GM23248 (cell line): ENCODE data around the gene C10orf71. TPM values are rescaled to one million over a fixed set of nuclear protein-coding genes. Genes with fewer than 3 reads are reported as not detected.
A peak's percentile ranks its signal among the peaks of the same experiment; 100 is the strongest.

Experiments
- DNase-seq: peaks from one replicate; pipeline ENCODE4 v3.0.0-alpha.2; 2015
- H2AFZ ChIP-seq: fragments of 200-600 bp; sonication (generic); 2 replicates; pipeline ENCODE4 v1.6.1; 2016; ENCODE audit warnings: antibody characterized with exemption
- H3F3A ChIP-seq: fragments of 200-600 bp; sonication (generic); 2 replicates; pipeline ENCODE4 v1.6.1; 2016; ENCODE audit warnings: mild to moderate bottlenecking, antibody characterized with exemption, mixed run types; ENCODE audit not compliant: insufficient read depth
- H3K27ac ChIP-seq: fragments of 200-600 bp; sonication (generic); 2 replicates; pipeline ENCODE4 v1.5.1; 2016; ENCODE audit warnings: mild to moderate bottlenecking
- H3K27me3 ChIP-seq: fragments of 200-600 bp; sonication (generic); replicated peaks from 2 replicates; pipeline ENCODE4 v1.6.1; 2016; ENCODE audit warnings: mild to moderate bottlenecking; ENCODE audit not compliant: insufficient read depth
- H3K36me3 ChIP-seq: fragments of 200-600 bp; sonication (generic); 2 replicates; pipeline ENCODE4 v1.6.1; 2016; ENCODE audit warnings: low read depth, mild to moderate bottlenecking
- H3K4me1 ChIP-seq: fragments of 200-600 bp; sonication (generic); 2 replicates; pipeline ENCODE4 v1.6.1; 2016; ENCODE audit warnings: mild to moderate bottlenecking; ENCODE audit not compliant: insufficient read depth
- H3K4me2 ChIP-seq: fragments of 200-600 bp; sonication (generic); one replicate; pipeline ENCODE4 v1.6.1; 2016; ENCODE audit warnings: mild to moderate bottlenecking; ENCODE audit not compliant: unreplicated experiment
- H3K4me3 ChIP-seq: fragments of 200-600 bp; sonication (generic); 2 replicates; pipeline ENCODE4 v1.5.1; 2016; ENCODE audit warnings: mild to moderate bottlenecking
- H3K79me2 ChIP-seq: fragments of 200-600 bp; sonication (generic); 2 replicates; pipeline ENCODE4 v1.6.1; 2016; ENCODE audit warnings: mild to moderate bottlenecking; ENCODE audit not compliant: insufficient read depth
- H3K9ac ChIP-seq: fragments of 200-600 bp; sonication (generic); 2 replicates; pipeline ENCODE4 v1.6.1; 2016; ENCODE audit warnings: mild to moderate bottlenecking
- H3K9me2 ChIP-seq: fragments of 200-600 bp; sonication (generic); 2 replicates; pipeline ENCODE4 v1.6.1; 2016; ENCODE audit warnings: mixed run types, mild to moderate bottlenecking, moderate library complexity; ENCODE audit not compliant: insufficient read depth
- H3K9me3 ChIP-seq: fragments of 200-600 bp; sonication (generic); one replicate; pipeline ENCODE4 v1.6.1; 2017; ENCODE audit warnings: low read depth
- H4K20me1 ChIP-seq: fragments of 200-600 bp; sonication (generic); 2 replicates; pipeline ENCODE4 v1.6.0; 2016; ENCODE audit not compliant: insufficient read depth
- EZH2 ChIP-seq: fragments of 200-600 bp; sonication (generic); IDR thresholded peaks from 2 replicates; pipeline ENCODE4 v1.6.1; 2018; ENCODE audit warnings: antibody characterized with exemption, mild to moderate bottlenecking; ENCODE audit not compliant: insufficient read depth, poor library complexity, severe bottlenecking
- EZH2phosphoT487 ChIP-seq: fragments of 200-600 bp; sonication (generic); IDR thresholded peaks from 2 replicates; pipeline ENCODE4 v1.6.1; 2018; ENCODE audit warnings: antibody characterized with exemption, moderate library complexity, mild to moderate bottlenecking, low read depth; ENCODE audit not compliant: insufficient read depth
- WGBS, 2 experiments: methylation state at CpG; one replicate each; pipeline ENCODE4 v1.1.6; 2015 to 2017; ENCODE audit warnings: low lambda C conversion rate in 2 of 2, low coverage in 1 of 2; ENCODE audit errors: missing lambda C conversion rate in 2 of 2; 5-methylcytosine and 5-hydroxymethylcytosine counted together
- in situ Hi-C: fragments of 300-500 bp; cut with MboI; formaldehyde crosslinking; loops from 2 replicates; pipeline ENCODE4 v1.15.0; 2020
- polyA plus RNA-seq: library from polyadenylated mRNA; unstranded; fragments of >200 nt; fragmentation: Nextera tagmentation; extraction: Ambion mirVana; gene quantifications from 2 replicates; pipeline ENCODE4 v1.2.1, GENCODE V29; 2016
- total RNA-seq: library from RNA; depleted of rRNA; stranded (reverse); fragments of >200 nt; shearing (Covaris generic); gene quantifications from 2 replicates; pipeline ENCODE4 v1.2.3, GENCODE V29; 2014

The C10orf71 gene
- total and polyA plus RNA-seq, 2 experiments from 2014 or later = not detected

DNA sequence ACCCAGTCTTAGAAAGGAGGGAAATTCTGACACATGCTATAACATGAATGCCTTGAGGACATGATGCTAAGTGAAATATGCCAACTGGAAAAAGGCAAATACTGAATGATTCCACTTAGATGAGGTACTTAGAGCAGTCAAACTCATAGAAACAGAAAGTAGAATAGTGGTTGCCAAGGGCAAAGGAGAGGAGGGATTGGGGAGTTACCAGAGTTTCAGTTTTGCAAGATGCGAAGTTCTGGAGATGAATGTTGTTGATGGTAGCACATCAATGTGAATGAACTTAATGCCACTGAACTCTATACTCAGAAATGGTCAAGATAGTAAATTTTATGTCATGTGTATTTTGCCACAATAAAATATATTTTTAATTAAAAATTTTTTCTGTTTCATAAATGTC is 58.0 kb downstream of the C10orf71 start:
- no peaks in the 10 kb centered on the region for H3F3A ChIP-seq
- H3K9ac ChIP-seq = no peak overlapping the region
- 53 to 72% methylated on average over 1 of the region's 1 CpG for WGBS, 2 experiments
- H3K9me3 ChIP-seq = no peaks in the 10 kb centered on the region
- H3K4me1 ChIP-seq = no peaks in the 10 kb centered on the region
- in situ Hi-C loops = no loop called here
- H3K27me3 ChIP-seq = peaks cover 7% of the 10 kb centered on the region; the same call in 1 of the 2 replicates
- no peak overlapping the region for H3K4me3 ChIP-seq
- TF ChIP-seq EZH2phosphoT487 (no peak), EZH2 (no peak)
- DNase-seq = no peak
- no peak overlapping the region for H3K4me2 ChIP-seq
- no peak overlapping the region for H3K27ac ChIP-seq
- no peaks in the 10 kb centered on the region for H3K36me3 ChIP-seq
- no peak overlapping the region for H2AFZ ChIP-seq
- no peaks in the 10 kb centered on the region for H3K9me2 ChIP-seq
- H4K20me1 ChIP-seq = no peaks in the 10 kb centered on the region
- no peaks in the 10 kb centered on the region for H3K79me2 ChIP-seq

DNA sequence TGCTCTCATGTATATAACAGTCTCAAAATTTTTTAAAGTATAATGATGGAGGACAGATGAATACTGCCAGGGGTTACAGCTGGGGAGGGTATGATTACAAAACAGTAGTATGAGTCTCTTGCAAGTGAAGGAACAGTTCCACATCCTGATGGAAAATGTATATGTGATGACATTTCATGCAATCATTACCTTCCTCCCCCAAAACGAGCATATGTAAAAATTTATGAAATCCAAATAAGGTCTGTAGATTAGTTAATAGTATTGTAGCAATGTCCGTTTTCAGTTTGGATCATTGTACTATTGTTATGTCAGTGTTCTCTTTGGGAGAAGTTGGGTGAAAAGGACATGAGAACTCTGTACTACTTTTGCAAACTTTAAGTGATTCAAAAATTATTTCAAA is 58.9 kb downstream of the C10orf71 start:
- Histone ChIP-seq H3K4me2 (no peak overlapping the region), H3K27me3 (no peaks in the 10 kb centered on the region; the same call in 1 of the 2 replicates), H3K27ac (no peak overlapping the region), H3K4me1 (no peaks in the 10 kb centered on the region), H3F3A (no peaks in the 10 kb centered on the region), H3K9ac (no peak overlapping the region), H3K9me2 (no peaks in the 10 kb centered on the region), H3K4me3 (no peak overlapping the region), H3K36me3 (no peaks in the 10 kb centered on the region), H3K9me3 (no peaks in the 10 kb centered on the region), H4K20me1 (no peaks in the 10 kb centered on the region), H2AFZ (no peak overlapping the region), H3K79me2 (no peaks in the 10 kb centered on the region)
- no peak for TF ChIP-seq EZH2
- TF ChIP-seq EZH2phosphoT487 = no peak
- in situ Hi-C loops = no loop called here
- DNase-seq = no peak
- WGBS, 2 experiments = 15 to 20% methylated on average over 2 of the region's 2 CpGs

DNA sequence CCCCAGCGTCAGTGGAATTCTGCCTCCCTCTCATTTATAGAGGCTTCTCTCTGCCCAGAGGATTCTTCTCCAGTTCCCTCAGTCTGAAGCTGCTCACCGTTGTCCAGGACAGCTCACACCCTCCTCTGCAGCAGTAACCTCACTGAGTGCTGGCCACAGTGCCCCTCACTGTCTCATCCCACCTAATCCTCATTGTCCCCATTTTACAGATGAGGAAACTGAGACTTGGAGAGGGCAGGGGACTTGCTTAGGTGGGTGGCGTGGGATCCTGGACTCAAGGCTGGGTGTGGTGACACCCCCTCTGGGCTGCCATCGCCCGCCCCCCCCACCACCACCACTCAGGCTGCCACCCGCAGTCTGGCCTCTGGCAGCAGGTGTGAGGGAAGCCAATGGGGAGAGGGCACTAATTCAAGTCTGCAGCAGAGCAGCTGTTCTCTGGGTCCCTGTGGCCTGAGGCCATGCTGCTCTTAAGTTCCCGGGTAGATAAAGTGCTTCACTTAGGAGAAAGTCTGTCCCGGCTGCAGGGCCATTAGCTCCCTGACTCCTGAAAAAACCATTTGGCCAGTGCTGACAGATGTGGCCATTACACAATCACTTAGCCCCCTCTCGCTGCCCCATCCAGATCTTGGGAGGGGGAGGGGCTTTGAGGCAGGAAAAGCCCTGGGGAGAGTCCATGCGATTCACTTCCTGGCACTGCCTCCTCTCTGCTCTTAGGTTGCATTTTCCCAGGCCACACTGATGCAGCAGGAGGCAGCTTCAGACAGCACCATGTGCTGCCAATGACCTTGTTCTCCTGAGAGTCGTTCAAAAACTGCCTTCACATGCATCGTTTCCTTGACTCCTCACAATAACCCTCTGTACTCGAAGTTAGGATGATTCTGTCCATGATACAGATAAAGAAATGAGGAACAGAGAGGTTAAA is 60.6 kb downstream of the C10orf71 start:
- 32 to 36% methylated on average over 11 to 12 of the region's 13 CpGs for WGBS, 2 experiments
- H3K4me2 ChIP-seq = no peak overlapping the region
- in situ Hi-C loops = no loop called here

DNA sequence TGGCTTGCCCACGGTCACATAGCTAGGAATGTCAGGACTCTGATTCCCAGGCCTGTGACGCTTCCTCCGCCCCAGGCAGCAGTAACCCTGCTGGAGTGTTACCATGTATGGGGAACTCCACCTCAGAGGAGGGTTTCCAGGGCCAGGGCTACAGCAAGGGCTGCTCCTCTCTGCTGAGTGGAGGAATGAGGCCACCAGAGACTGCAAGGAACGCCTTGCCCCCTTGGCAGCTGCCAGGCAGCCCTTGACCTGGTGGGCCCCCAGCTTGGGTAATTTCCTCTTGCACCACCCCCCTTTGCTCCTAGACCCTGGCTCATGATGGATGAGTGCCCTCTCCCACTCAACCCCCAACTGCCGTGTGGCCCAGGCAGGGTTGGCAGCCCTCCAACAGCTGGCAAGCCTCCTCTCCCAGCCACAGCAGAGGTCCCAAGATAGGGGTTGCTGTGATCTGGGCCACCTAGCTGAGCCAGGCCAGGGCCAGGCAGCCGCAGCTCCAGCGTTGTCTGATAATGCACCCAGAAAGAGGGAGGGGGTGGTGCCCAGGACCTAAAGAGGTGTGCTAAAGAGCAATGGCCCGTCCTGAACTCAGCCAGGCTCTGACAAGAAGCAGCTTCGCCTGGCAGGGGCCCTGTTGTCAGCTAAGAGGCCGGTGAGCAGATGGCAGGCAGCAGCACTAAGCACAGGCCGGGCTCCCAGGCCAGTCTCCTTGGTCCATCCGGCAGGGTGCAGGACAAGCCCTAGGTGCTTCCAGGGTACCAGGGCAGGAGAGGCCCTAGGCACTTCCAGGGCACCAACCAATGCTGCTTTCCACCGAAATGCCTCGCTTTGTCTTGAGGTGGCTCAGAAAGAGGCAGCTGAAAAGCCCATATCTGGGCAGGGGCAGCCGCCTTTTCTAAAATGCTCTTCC is 61.6 kb downstream of the C10orf71 start:
- Histone ChIP-seq H3K4me2 (no peak overlapping the region), H3K36me3 (no peaks in the 10 kb centered on the region), H3F3A (no peaks in the 10 kb centered on the region), H3K4me3 (no peak overlapping the region), H3K4me1 (no peaks in the 10 kb centered on the region), H3K79me2 (no peaks in the 10 kb centered on the region), H3K27ac (no peak overlapping the region), H3K27me3 (peaks cover 11% of the 10 kb centered on the region; the same call in 1 of the 2 replicates), H3K9me3 (no peaks in the 10 kb centered on the region), H3K9me2 (no peaks in the 10 kb centered on the region), H2AFZ (no peak overlapping the region), H3K9ac (no peak overlapping the region), H4K20me1 (no peaks in the 10 kb centered on the region)
- in situ Hi-C loops = no loop called here
- no peak for TF ChIP-seq EZH2phosphoT487
- no peak for TF ChIP-seq EZH2
- WGBS, 2 experiments = 55 to 57% methylated on average over 15 of the region's 15 CpGs
- DNase-seq = no peak

More for the DNA sequence above, 60.6 kb downstream of the C10orf71 start:
- no peaks in the 10 kb centered on the region for H4K20me1 ChIP-seq
- DNase-seq = peak; percentile 38
- H3K4me1 ChIP-seq = no peaks in the 10 kb centered on the region
- H3K9ac ChIP-seq = no peak overlapping the region
- no peaks in the 10 kb centered on the region for H3K36me3 ChIP-seq
- no peaks in the 10 kb centered on the region for H3K79me2 ChIP-seq
- no peak overlapping the region for H3K4me3 ChIP-seq
- no peaks in the 10 kb centered on the region for H3K9me2 ChIP-seq
- no peaks in the 10 kb centered on the region for H3F3A ChIP-seq
- H3K27me3 ChIP-seq = peaks cover 11% of the 10 kb centered on the region; the same call in 1 of the 2 replicates
- H3K9me3 ChIP-seq = no peaks in the 10 kb centered on the region
- no peak overlapping the region for H2AFZ ChIP-seq
- TF ChIP-seq EZH2 = no peak
- TF ChIP-seq EZH2phosphoT487 = no peak
- no peak overlapping the region for H3K27ac ChIP-seq
